Measurements from ENCODE around the gene KRTAP1-1. TPM values are rescaled to one million over a fixed set of nuclear protein-coding genes. Genes with fewer than 3 reads are reported as not detected.
A peak's percentile ranks its signal among the peaks of the same experiment; 100 is the strongest.
"Not testable (repeated sequence)": the region's sequence is repeated elsewhere in the genome, so short reads cannot be mapped to it uniquely, and the experiment has no call there.

Gene KRTAP1-1
- total and polyA plus RNA-seq, 7 experiments from 2014 or later = not detected

GRCh38 chr17:41073676-41074075 is 32.4 kb upstream of the KRTAP1-1 start:
- Histone ChIP-seq H3K27me3 (ENCODE audit: control insufficient read depth in 2 of 2, insufficient read depth in 2 of 2, low read length in 2 of 2) (peaks cover 0 to 5% of the 10 kb centered on the region in 2 donors), H3K27ac (ENCODE audit: low read depth, low read length) (no peak overlapping the region), H3K36me3 (ENCODE audit: control insufficient read depth in 2 of 3, insufficient read depth in 3 of 3, low read length in 3 of 3) (no peaks in the 10 kb centered on the region), H3K4me3 (ENCODE audit: low read length) (no peak overlapping the region), H3K4me1 (ENCODE audit: control insufficient read depth in 2 of 2, insufficient read depth in 2 of 2, low read length in 2 of 2) (no peaks in the 10 kb centered on the region), H3K9me3 (ENCODE audit: control insufficient read depth in 2 of 3, low read length in 3 of 3) (no peaks in the 10 kb centered on the region)
- H3K27me3 Mint-ChIP-seq = peaks cover 19 to 27% (median 22%) of the 10 kb centered on the region in 5 donors
- no peak overlapping the region for H3K4me3 Mint-ChIP-seq
- intact Hi-C loops (cut with micrococcal nuclease) = no loop called here
- peaks cover 0 to 3% (median 0%) of the 10 kb centered on the region in 5 donors for H3K36me3 Mint-ChIP-seq
- POLR2A ChIA-PET = no interaction called here
- peaks cover 0 to 16% (median 0%) of the 10 kb centered on the region in 7 donors for H3K4me1 Mint-ChIP-seq
- CTCF ChIA-PET = interaction anchor here (0.6 kb wide), 1 partner anchor 741 kb away, joined by 3 read pairs; no protein-coding TSS in a partner anchor
- no peak overlapping the region for H3K27ac Mint-ChIP-seq
- DNase-seq (no peak), ATAC-seq (no peak)
- H3K9me3 Mint-ChIP-seq = peaks cover 0 to 3% (median 0%) of the 10 kb centered on the region in 11 donors

GRCh38 chr17:41071606-41072360 is 30.5 kb upstream of the KRTAP1-1 start:
- Mint-ChIP-seq H3K36me3 (peaks cover 0 to 3% (median 0%) of the 10 kb centered on the region in 5 donors), H3K27me3 (peaks cover 19 to 22% (median 20%) of the 10 kb centered on the region in 5 donors), H3K9me3 (peaks cover 0 to 2% (median 0%) of the 10 kb centered on the region in 11 donors), H3K4me3 (no peak overlapping the region), H3K4me1 (peaks cover 0 to 16% (median 0%) of the 10 kb centered on the region in 7 donors), H3K27ac (peak overlapping the region in 1 of 9 donors; percentile 51)
- ATAC-seq (no peak), DNase-seq (no peak)
- Histone ChIP-seq H3K9me3 (ENCODE audit: control insufficient read depth in 2 of 3, low read length in 3 of 3) (no peaks in the 10 kb centered on the region), H3K36me3 (ENCODE audit: control insufficient read depth in 2 of 3, insufficient read depth in 3 of 3, low read length in 3 of 3) (no peaks in the 10 kb centered on the region), H3K4me3 (ENCODE audit: low read length) (no peak overlapping the region), H3K4me1 (ENCODE audit: control insufficient read depth in 2 of 2, insufficient read depth in 2 of 2, low read length in 2 of 2) (no peaks in the 10 kb centered on the region), H3K27me3 (ENCODE audit: control insufficient read depth in 2 of 2, insufficient read depth in 2 of 2, low read length in 2 of 2) (peaks cover 0 to 5% of the 10 kb centered on the region in 2 donors), H3K27ac (ENCODE audit: low read depth, low read length) (no peak overlapping the region)
- POLR2A ChIA-PET = no interaction called here
- intact Hi-C loops (cut with micrococcal nuclease) = no loop called here
- CTCF ChIA-PET = no interaction called here

GRCh38 chr17:41069031-41069430 is 27.8 kb upstream of the KRTAP1-1 start:
- POLR2A ChIA-PET = no interaction called here
- intact Hi-C loops (cut with micrococcal nuclease) = no loop called here
- peaks cover 0 to 3% (median 0%) of the 10 kb centered on the region in 5 donors for H3K36me3 Mint-ChIP-seq

GRCh38 chr17:41067281-41067680 is 26.0 kb upstream of the KRTAP1-1 start:
- peaks cover 0 to 2% (median 0%) of the 10 kb centered on the region in 5 donors for H3K36me3 Mint-ChIP-seq
- intact Hi-C loops (cut with micrococcal nuclease) = no loop called here
- H3K4me3 Mint-ChIP-seq = no peak overlapping the region
- no peaks in the 10 kb centered on the region for H3K36me3 ChIP-seq (ENCODE audit: control insufficient read depth in 2 of 3, insufficient read depth in 3 of 3, low read length in 3 of 3)
- H3K9me3 Mint-ChIP-seq = no peaks in the 10 kb centered on the region
- POLR2A ChIA-PET = no interaction called here
- H3K27ac Mint-ChIP-seq = no peak overlapping the region
- ATAC-seq = no peak
- no peak overlapping the region for H3K4me3 ChIP-seq (ENCODE audit: low read length)
- H3K27ac ChIP-seq (ENCODE audit: low read depth, low read length) = no peak overlapping the region
- H3K9me3 ChIP-seq (ENCODE audit: control insufficient read depth in 2 of 3, low read length in 3 of 3) = no peaks in the 10 kb centered on the region
- H3K27me3 ChIP-seq (ENCODE audit: control insufficient read depth in 2 of 2, insufficient read depth in 2 of 2, low read length in 2 of 2) = no peaks in the 10 kb centered on the region
- CTCF ChIA-PET = no interaction called here
- H3K4me1 ChIP-seq (ENCODE audit: control insufficient read depth in 2 of 2, insufficient read depth in 2 of 2, low read length in 2 of 2) = no peaks in the 10 kb centered on the region
- H3K4me1 Mint-ChIP-seq = peaks cover 0 to 4% (median 0%) of the 10 kb centered on the region in 7 donors
- DNase-seq = no peak
- H3K27me3 Mint-ChIP-seq = peaks cover 0 to 17% (median 0%) of the 10 kb centered on the region in 5 donors

More at GRCh38 chr17:41069031-41069430, 27.8 kb upstream of the KRTAP1-1 start:
- CTCF ChIA-PET = no interaction called here
- Mint-ChIP-seq H3K4me3 (no peak overlapping the region), H3K27ac (peak overlapping the region in 1 of 9 donors; percentile 60), H3K4me1 (peaks cover 0 to 6% (median 0%) of the 10 kb centered on the region in 7 donors), H3K9me3 (no peaks in the 10 kb centered on the region), H3K27me3 (peaks cover 0 to 7% (median 0%) of the 10 kb centered on the region in 5 donors)
- H3K36me3 ChIP-seq (ENCODE audit: control insufficient read depth in 2 of 3, insufficient read depth in 3 of 3, low read length in 3 of 3) = no peaks in the 10 kb centered on the region
- no peak for DNase-seq
- H3K9me3 ChIP-seq (ENCODE audit: control insufficient read depth in 2 of 3, low read length in 3 of 3) = no peaks in the 10 kb centered on the region
- ATAC-seq = no peak
- no peaks in the 10 kb centered on the region for H3K4me1 ChIP-seq (ENCODE audit: control insufficient read depth in 2 of 2, insufficient read depth in 2 of 2, low read length in 2 of 2)
- no peaks in the 10 kb centered on the region for H3K27me3 ChIP-seq (ENCODE audit: control insufficient read depth in 2 of 2, insufficient read depth in 2 of 2, low read length in 2 of 2)
- no peak overlapping the region for H3K27ac ChIP-seq (ENCODE audit: low read depth, low read length)
- no peak overlapping the region for H3K4me3 ChIP-seq (ENCODE audit: low read length)

GRCh38 chr17:41065829-41066624 is 24.8 kb upstream of the KRTAP1-1 start, which contains the start of gene KRTAP2-4:
Gene KRTAP2-4, minus strand, starts transcription at chr17:41065879. Its CDS starts 34 bp downstream, at chr17:41065845.
- Histone ChIP-seq H3K36me3 (ENCODE audit: control insufficient read depth in 2 of 3, insufficient read depth in 3 of 3, low read length in 3 of 3) (no peaks in the 10 kb centered on the region), H3K27me3 (ENCODE audit: control insufficient read depth in 2 of 2, insufficient read depth in 2 of 2, low read length in 2 of 2) (no peaks in the 10 kb centered on the region), H3K4me1 (ENCODE audit: control insufficient read depth in 2 of 2, insufficient read depth in 2 of 2, low read length in 2 of 2) (no peaks in the 10 kb centered on the region), H3K9me3 (ENCODE audit: control insufficient read depth in 2 of 3, low read length in 3 of 3) (no peaks in the 10 kb centered on the region), H3K4me3 (ENCODE audit: low read length) (no peak within 1 kb of the TSS), H3K27ac (ENCODE audit: low read depth, low read length) (no peak within 1 kb of the TSS)
- ChIA-PET CTCF (no interaction called here), POLR2A (no interaction called here)
- Mint-ChIP-seq H3K27ac (no peak within 1 kb of the TSS), H3K9me3 (no peaks in the 10 kb centered on the region), H3K27me3 (peaks cover 1 to 25% (median 9%) of the 10 kb centered on the region in 5 donors), H3K36me3 (no peaks in the 10 kb centered on the region), H3K4me3 (no peak within 1 kb of the TSS), H3K4me1 (peaks cover 0 to 3% (median 0%) of the 10 kb centered on the region in 7 donors)
- ATAC-seq (no peak), DNase-seq (no peak)
- intact Hi-C loops (cut with micrococcal nuclease) = no loop called here

- CTCF ChIA-PET; POLR2A ChIA-PET; H3K4me3 Mint-ChIP-seq; H3K36me3 ChIP-seq (ENCODE audit: control insufficient read depth in 2 of 3, insufficient read depth in 3 of 3, low read length in 3 of 3); H3K27me3 ChIP-seq (ENCODE audit: control insufficient read depth in 2 of 2, insufficient read depth in 2 of 2, low read length in 2 of 2); H3K27ac Mint-ChIP-seq; H3K4me1 ChIP-seq (ENCODE audit: control insufficient read depth in 2 of 2, insufficient read depth in 2 of 2, low read length in 2 of 2); H3K4me3 ChIP-seq (ENCODE audit: low read length); H3K36me3 Mint-ChIP-seq; DNase-seq; intact Hi-C loops (cut with micrococcal nuclease); ATAC-seq; H3K9me3 ChIP-seq (ENCODE audit: control insufficient read depth in 2 of 3, low read length in 3 of 3); H3K9me3 Mint-ChIP-seq; H3K27ac ChIP-seq (ENCODE audit: low read depth, low read length); H3K4me1 Mint-ChIP-seq: not testable (repeated sequence)
- peaks cover 10 to 34% (median 17%) of the 10 kb centered on the region in 5 donors for H3K27me3 Mint-ChIP-seq
These were observed 23.9 kb upstream of the KRTAP1-1 start for GRCh38 chr17:41065016-41065689.
